Duodenal mucosa (tissue), 2 donors: ENCODE results near the gene SOX21.
"Not testable (repeated sequence)": the region's sequence is repeated elsewhere in the genome, so short reads cannot be mapped to it uniquely, and the experiment has no call there.

Experiments used
- H3K27ac ChIP-seq: one replicate; pipeline ENCODE4 v1.7.0; 2013; ENCODE audit warnings: low read depth, low read length
- H3K27me3 ChIP-seq, 2 donors: one replicate each; pipeline ENCODE4 v1.7.0; 2013; ENCODE audit warnings: low read length in 2 of 2, control low read depth in 1 of 2; ENCODE audit not compliant: insufficient read depth in 2 of 2, control insufficient read depth in 1 of 2
- H3K36me3 ChIP-seq, 2 donors: one replicate each; pipeline ENCODE4 v1.7.0; 2013; ENCODE audit warnings: low read length in 2 of 2, control low read depth in 1 of 2; ENCODE audit not compliant: insufficient read depth in 2 of 2, control insufficient read depth in 1 of 2
- H3K4me1 ChIP-seq, 2 donors: one replicate each; pipeline ENCODE4 v1.7.0; 2013; ENCODE audit warnings: low read length in 2 of 2, control low read depth in 1 of 2; ENCODE audit not compliant: insufficient read depth in 2 of 2, control insufficient read depth in 1 of 2
- H3K4me3 ChIP-seq, 2 donors: one replicate each; pipeline ENCODE4 v1.7.0; 2013; ENCODE audit warnings: low read length in 2 of 2, low read depth in 1 of 2
- H3K9ac ChIP-seq, 2 donors: one replicate each; pipeline ENCODE4 v1.7.0; 2013; ENCODE audit warnings: low read length in 2 of 2, low read depth in 1 of 2
- H3K9me3 ChIP-seq, 2 donors: one replicate each; pipeline ENCODE4 v1.7.0; 2013; ENCODE audit warnings: low read length in 2 of 2, control low read depth in 1 of 2; ENCODE audit not compliant: control insufficient read depth in 1 of 2

SOX21 gene

DNA sequence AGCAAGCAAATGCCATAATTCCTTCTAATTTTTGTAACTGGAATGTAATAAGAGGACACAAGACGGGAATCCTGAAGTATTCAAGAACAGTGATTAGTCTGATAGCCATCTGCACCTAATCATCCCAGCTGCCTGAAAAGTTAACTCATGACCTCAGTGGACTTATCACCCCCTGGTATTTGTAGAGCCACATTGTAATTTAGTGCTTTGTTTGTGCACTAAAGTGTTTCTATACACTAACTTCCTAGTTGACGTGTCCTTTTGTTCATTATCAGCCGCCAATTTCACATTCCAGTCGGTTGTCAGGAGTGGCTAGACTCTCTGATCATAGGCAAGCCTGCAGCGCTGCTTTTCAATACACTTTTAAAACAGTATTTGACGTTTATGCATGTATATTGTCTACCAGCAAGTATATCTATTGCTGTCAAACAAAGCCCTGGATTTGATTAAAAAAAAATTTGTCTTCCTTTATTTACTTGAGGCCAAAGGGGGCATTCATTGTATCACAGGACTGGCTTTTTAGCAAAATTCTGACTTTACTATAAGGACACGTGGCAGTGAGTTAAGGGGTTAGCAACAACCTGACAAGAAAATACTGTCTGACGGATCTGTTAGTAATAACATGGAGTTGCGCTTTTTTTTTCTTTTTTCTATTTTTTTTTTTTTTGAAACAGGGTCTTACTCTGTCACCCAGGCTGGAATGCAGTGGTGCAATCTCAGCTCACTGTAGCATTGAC, 10.4 kb upstream of the SOX21 start:
- Histone ChIP-seq H3K4me1 (no peaks in the 10 kb centered on the region), H3K9me3 (no peaks in the 10 kb centered on the region), H3K36me3 (no peaks in the 10 kb centered on the region), H3K9ac (no peak overlapping the region), H3K27me3 (peaks cover under 1 to 5% of the 10 kb centered on the region in 2 donors), H3K27ac (no peak overlapping the region), H3K4me3 (no peak overlapping the region)

DNA sequence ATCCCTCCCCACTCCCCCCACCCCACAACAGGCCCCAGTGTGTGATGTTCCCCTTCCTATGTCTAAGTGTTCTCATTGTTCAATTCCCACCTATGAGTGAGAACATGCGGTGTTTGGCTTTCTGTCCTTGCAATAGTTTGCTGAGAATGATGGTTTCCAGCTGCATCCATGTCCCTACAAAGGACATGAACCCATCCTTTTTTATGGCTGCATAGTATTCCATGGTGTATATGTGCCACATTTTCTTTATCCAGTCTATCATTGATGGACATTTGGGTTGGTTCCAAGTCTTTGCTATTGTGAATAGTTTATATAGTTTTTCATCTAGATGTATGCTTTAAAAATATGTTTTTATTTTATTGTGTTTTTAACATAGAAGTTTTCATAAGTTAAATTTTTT, 6.4 kb upstream of the SOX21 start:
- H3K9me3 ChIP-seq, H3K4me3 ChIP-seq, H3K4me1 ChIP-seq, H3K27ac ChIP-seq, H3K9ac ChIP-seq, H3K36me3 ChIP-seq: not testable (repeated sequence)
- peaks cover 15 to 35% of the 10 kb centered on the region in 2 donors for H3K27me3 ChIP-seq

DNA sequence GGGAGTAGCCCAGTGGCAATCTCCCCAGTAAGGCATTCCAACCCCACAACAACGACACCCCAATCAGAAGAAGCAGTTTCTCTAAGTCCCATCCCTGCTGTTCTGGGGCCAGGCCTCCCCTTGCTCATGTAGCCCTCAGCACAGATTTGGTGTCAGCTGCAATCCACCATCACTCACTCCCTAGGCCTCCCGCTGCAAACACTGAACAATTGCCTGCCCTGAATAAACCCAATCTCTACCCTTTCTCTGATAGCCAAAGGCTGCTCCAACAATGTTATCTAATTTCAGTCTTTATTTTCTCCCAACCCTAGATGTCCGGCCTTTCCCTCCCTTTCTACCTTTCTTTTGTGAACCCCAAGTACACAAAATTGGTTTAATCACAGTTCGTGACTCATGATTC, 5.6 kb upstream of the SOX21 start:
- Histone ChIP-seq H3K9ac (no peak overlapping the region), H3K4me3 (no peak overlapping the region), H3K27ac (no peak overlapping the region), H3K36me3 (no peaks in the 10 kb centered on the region), H3K4me1 (no peaks in the 10 kb centered on the region), H3K9me3 (no peaks in the 10 kb centered on the region), H3K27me3 (peaks cover 17 to 38% of the 10 kb centered on the region in 2 donors)

DNA sequence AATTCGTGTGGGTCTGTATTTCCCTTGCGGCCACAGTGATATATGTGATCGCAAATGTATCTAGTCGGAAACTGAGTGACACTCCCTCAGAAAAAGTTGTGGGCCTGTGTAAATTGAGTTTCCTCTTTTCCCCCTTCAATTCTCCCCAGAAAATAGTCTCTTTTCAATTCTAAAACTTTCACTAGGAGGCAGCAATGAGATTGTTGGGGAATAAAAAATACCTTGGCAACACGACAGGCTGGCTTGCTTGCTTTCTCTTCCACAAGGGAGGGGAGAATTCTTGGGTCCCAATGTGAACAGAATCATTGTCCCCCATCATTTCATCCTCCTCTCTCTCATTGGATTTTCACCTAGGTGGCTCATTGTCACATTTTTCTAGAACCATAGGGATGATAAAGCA, 3.7 kb upstream of the SOX21 start:
- H3K4me1 ChIP-seq: peaks cover under 1 to 7% of the 10 kb centered on the region in 2 donors
- H3K36me3 ChIP-seq: no peaks in the 10 kb centered on the region
- H3K9me3 ChIP-seq: no peaks in the 10 kb centered on the region
- H3K9ac ChIP-seq: no peak overlapping the region
- no peak overlapping the region for H3K4me3 ChIP-seq
- H3K27me3 ChIP-seq: peaks cover 27 to 47% of the 10 kb centered on the region in 2 donors
- no peak overlapping the region for H3K27ac ChIP-seq

DNA sequence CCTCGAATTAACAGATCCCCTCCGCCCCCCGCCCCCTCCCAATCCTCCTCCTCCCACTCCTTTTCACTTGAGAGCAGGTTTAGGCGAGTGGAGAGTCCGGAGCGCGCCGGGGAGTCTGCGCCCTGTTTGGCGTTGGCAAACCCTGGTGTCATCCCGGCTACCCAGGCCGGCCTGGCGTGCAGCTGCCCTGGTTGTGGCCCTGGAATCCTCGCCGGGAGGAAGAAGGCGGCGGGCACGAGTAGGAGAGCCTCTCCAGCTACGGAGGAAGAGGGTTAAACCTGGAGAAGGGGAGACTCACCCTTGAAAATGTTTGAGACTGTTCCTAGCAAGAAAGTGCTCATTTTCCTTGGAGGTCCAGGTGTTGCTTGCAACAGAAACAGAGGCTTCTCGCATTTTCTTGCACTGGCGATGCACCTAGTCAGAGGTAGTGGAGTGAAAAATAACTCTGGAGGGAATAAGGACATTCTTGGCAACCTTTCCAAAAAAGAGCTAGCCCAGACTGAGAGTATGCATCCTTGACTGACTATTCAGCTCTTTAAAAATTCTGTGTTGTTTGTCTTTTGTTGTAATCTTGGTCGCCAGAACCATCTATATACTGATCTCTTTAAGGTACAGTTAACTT, 1.3 kb upstream of the SOX21 start:
- H3K36me3 ChIP-seq: no peaks in the 10 kb centered on the region
- H3K4me3 ChIP-seq: no peak overlapping the region
- peaks cover 47 to 70% of the 10 kb centered on the region in 2 donors for H3K27me3 ChIP-seq
- H3K27ac ChIP-seq: no peak overlapping the region
- no peaks in the 10 kb centered on the region for H3K9me3 ChIP-seq
- H3K4me1 ChIP-seq: peaks cover 4 to 16% of the 10 kb centered on the region in 2 donors
- no peak overlapping the region for H3K9ac ChIP-seq

DNA sequence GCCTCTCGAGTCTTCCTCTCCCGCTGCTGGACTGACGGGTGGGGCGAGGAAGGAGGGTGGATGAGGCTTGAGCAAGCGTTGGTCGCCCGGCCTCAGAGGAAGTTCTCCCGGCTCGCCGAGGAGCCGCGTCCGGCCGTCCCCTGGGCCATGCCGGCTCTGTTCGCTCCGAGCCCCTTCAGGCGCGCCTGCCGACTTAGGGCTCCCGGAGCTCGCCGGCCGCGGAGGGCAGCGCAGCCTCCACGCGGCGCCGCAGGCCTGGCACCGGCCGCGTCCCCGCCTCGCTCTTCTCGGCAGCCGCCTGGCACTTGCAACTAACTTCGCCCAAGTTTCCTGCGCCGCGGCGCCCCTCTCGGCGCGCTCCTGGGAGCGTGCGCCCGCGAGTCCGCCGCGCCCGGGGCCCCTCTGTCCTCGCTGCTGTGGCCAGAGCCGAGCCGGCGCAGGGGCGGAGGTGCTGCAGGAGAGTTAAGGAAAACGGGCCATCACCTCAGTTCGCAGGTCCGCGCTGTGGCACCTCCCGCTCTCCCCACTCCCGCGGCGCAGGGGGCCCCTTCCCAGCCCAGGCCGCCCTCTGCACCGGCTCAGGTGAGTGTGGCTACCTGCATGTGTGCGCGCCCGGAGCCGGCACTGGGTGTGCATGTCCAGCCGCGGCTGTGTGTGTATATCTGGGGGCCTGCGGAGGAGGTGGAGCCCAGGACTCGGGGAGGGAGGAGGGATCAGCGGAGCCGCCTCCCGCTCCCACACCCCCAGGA, 641 bp upstream of the SOX21 start:
- Histone ChIP-seq H3K4me3 (peak overlapping the region in 1 of 2 donors; percentile 16), H3K36me3 (no peaks in the 10 kb centered on the region), H3K9me3 (no peaks in the 10 kb centered on the region), H3K27ac (no peak overlapping the region), H3K27me3 (peaks cover 53 to 77% of the 10 kb centered on the region in 2 donors), H3K4me1 (peaks cover 4 to 16% of the 10 kb centered on the region in 2 donors), H3K9ac (no peak overlapping the region)

DNA sequence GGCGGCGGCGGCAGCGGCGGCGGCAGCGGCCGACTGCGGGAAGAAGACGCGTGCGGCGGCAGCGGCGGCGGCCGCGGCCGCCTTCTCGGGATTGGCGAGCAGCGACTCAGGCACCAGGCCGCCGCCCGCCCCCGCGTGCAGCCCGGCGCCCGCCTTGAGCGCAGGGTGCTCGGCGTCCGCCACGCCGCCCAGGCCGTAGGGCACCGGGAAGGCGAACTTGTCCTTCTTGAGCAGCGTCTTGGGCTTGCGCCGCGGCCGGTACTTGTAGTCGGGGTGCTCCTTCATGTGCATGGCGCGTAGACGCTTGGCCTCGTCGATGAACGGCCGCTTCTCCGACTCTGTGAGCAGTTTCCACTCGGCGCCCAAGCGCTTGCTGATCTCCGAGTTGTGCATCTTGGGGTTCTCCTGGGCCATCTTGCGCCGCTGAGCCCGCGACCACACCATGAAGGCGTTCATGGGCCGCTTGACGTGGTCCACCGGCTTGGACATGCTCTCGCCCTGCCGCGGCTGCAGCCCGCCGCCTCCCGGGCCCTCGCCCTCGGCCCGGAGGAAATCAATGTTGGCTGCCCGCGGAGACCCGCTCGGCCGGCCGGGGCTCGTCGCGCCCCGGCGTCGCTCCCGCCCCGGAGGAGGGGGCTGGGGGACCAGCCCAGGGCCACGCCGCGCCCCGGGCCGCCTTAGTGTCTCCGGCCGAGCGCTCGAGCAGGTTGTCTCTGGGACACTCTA, 621 bp downstream of the SOX21 start:
- Histone ChIP-seq H3K9me3 (no peaks in the 10 kb centered on the region), H3K27ac (no peak overlapping the region), H3K9ac (no peak overlapping the region), H3K36me3 (no peaks in the 10 kb centered on the region), H3K4me3 (peak overlapping the region in 1 of 2 donors; percentile 40), H3K27me3 (peaks cover 63 to 87% of the 10 kb centered on the region in 2 donors), H3K4me1 (peaks cover 4 to 16% of the 10 kb centered on the region in 2 donors)

DNA sequence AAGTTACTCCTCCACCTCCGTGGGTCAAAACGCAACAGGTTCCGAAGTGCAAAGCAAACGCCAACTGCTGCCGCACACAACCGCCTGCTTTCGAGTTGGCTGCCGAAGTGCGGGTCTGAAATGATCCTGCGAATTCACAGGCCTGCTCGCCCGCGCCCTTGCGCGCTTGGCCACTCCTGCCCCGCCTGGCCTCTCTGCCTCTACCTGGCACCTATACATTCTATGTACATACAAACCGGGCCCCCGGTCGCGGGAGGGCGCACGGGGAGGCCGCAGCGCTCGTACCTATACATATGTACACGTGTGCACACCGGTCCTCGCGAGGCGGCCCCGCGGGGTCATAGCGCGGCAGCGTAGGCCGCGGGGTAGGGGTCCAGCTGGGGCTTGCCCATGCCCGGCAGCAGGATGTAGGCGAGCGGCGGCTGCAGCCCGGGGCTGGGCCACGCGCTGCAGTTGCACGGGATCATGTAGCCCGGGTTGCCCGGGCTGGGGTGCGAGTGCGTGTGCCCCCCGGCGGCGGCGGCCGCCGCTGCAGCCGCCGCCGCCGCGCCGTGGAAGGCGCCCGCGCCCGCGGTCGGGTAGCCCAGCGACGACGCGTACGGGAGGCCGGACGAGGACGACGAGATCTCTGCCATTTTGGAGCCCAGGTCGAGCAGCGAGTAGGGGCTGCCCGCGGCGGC, 1.3 kb downstream of the SOX21 start:
- Histone ChIP-seq H3K4me3 (peak overlapping the region; percentile 40 to 51), H3K27me3 (peaks cover 70 to 87% of the 10 kb centered on the region in 2 donors), H3K27ac (no peak overlapping the region), H3K4me1 (peaks cover 4 to 16% of the 10 kb centered on the region in 2 donors), H3K36me3 (no peaks in the 10 kb centered on the region), H3K9me3 (no peaks in the 10 kb centered on the region), H3K9ac (no peak overlapping the region)

DNA sequence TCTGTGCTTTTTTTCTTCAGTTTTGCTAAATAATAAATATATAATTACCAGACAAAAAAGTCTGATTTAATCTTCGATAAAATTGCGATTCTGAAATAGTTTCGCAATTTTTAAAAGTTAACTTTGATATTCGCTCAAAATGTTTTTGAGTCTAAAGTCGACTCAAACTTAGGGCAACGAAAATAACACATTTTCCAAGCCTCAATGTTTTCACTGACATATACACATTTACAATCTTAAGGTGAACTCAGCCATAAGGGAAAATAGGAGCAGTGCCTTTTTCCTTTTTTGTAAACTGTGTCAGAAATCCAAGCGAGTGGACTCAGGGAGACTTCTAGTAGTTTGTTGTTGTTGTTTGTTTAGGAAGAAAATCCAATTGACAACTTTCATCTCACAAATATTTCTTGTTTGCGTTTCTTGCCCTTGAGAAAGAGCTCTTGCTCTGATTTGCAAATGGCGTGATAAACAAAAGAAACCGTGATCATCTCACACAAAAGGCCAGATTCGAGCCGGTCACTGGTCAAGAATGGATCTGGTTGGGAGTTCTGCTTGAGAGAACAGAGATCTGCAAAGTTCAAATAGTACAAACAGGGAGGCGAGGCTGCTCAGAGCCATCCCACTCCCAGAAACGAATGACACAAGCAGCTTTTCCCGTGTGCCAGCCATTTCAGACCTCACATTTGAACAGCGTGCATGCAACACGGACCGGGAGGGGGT, 2.1 kb downstream of the SOX21 start:
- H3K27me3 ChIP-seq: peaks cover 72 to 87% of the 10 kb centered on the region in 2 donors
- H3K4me1 ChIP-seq: peaks cover 4 to 16% of the 10 kb centered on the region in 2 donors
- no peak overlapping the region for H3K9ac ChIP-seq
- H3K4me3 ChIP-seq: peak overlapping the region in 1 of 2 donors; percentile 32
- no peak overlapping the region for H3K27ac ChIP-seq
- H3K36me3 ChIP-seq: no peaks in the 10 kb centered on the region
- H3K9me3 ChIP-seq: no peaks in the 10 kb centered on the region
